ENCODE results near the gene WNK1.

WNK1 gene

GRCh38 chr12:818733-819132, 66.4 kb downstream of the WNK1 start:
- Histone ChIP-seq H3K79me2 (ENCODE audit: control insufficient read depth, insufficient read depth, low read length, unreplicated experiment) (peaks cover 80% of the 10 kb centered on the region), H3K36me3 (ENCODE audit: insufficient read depth, low read length) (no peaks in the 10 kb centered on the region; the same call in none of the 2 replicates)

GRCh38 chr12:820336-820735, 68.0 kb downstream of the WNK1 start:
- H3K4me3 ChIP-seq (ENCODE audit: low read depth, low read length) = no peak overlapping the region
- H3K36me3 ChIP-seq (ENCODE audit: insufficient read depth, low read length) = no peaks in the 10 kb centered on the region; the same call in none of the 2 replicates
- peaks cover 82% of the 10 kb centered on the region for H3K79me2 ChIP-seq (ENCODE audit: control insufficient read depth, insufficient read depth, low read length, unreplicated experiment)
- H3K4me1 ChIP-seq (ENCODE audit: control insufficient read depth, insufficient read depth, low read length, unreplicated experiment) = peaks cover 15% of the 10 kb centered on the region
- no peak overlapping the region for H2AFZ ChIP-seq (ENCODE audit: low read length, unreplicated experiment)
- H3K27ac ChIP-seq (ENCODE audit: low read depth, low read length) = no peak overlapping the region
- no peaks in the 10 kb centered on the region for H3K27me3 ChIP-seq (ENCODE audit: insufficient read depth, low read length)

More at GRCh38 chr12:818733-819132, 66.4 kb downstream of the WNK1 start:
- H3K4me1 ChIP-seq (ENCODE audit: control insufficient read depth, insufficient read depth, low read length, unreplicated experiment) = peaks cover 15% of the 10 kb centered on the region
- H2AFZ ChIP-seq (ENCODE audit: low read length, unreplicated experiment) = no peak overlapping the region
- H3K27me3 ChIP-seq (ENCODE audit: insufficient read depth, low read length) = no peaks in the 10 kb centered on the region
- 0 out of 2 replicates have a peak overlapping the region, but pooled peaks have one; percentile 3 for H3K27ac ChIP-seq (ENCODE audit: low read depth, low read length)
- no peak overlapping the region for H3K4me3 ChIP-seq (ENCODE audit: low read depth, low read length)

GRCh38 chr12:823028-823698, 70.8 kb downstream of the WNK1 start:
- H3K79me2 ChIP-seq (ENCODE audit: control insufficient read depth, insufficient read depth, low read length, unreplicated experiment) = peaks cover 84% of the 10 kb centered on the region
- H3K4me3 ChIP-seq (ENCODE audit: low read depth, low read length) = no peak overlapping the region

GRCh38 chr12:826331-826730, 74.0 kb downstream of the WNK1 start:
- no peak overlapping the region for H3K4me3 ChIP-seq (ENCODE audit: low read depth, low read length)
- H2AFZ ChIP-seq (ENCODE audit: low read length, unreplicated experiment) = no peak overlapping the region
- H3K27ac ChIP-seq (ENCODE audit: low read depth, low read length) = no peak overlapping the region
- H3K79me2 ChIP-seq (ENCODE audit: control insufficient read depth, insufficient read depth, low read length, unreplicated experiment) = peaks cover 62% of the 10 kb centered on the region
- peaks cover 21% of the 10 kb centered on the region for H3K36me3 ChIP-seq (ENCODE audit: insufficient read depth, low read length)
- no peaks in the 10 kb centered on the region for H3K4me1 ChIP-seq (ENCODE audit: control insufficient read depth, insufficient read depth, low read length, unreplicated experiment)
- H3K27me3 ChIP-seq (ENCODE audit: insufficient read depth, low read length) = no peaks in the 10 kb centered on the region

More at GRCh38 chr12:823028-823698, 70.8 kb downstream of the WNK1 start:
- Histone ChIP-seq H3K4me1 (ENCODE audit: control insufficient read depth, insufficient read depth, low read length, unreplicated experiment) (peaks cover 12% of the 10 kb centered on the region), H3K36me3 (ENCODE audit: insufficient read depth, low read length) (peaks cover 7% of the 10 kb centered on the region), H3K27me3 (ENCODE audit: insufficient read depth, low read length) (no peaks in the 10 kb centered on the region), H3K27ac (ENCODE audit: low read depth, low read length) (no peak overlapping the region), H2AFZ (ENCODE audit: low read length, unreplicated experiment) (no peak overlapping the region)

- peaks cover 39% of the 10 kb centered on the region for H3K79me2 ChIP-seq (ENCODE audit: control insufficient read depth, insufficient read depth, low read length, unreplicated experiment)
Measured at GRCh38 chr12:828726-829395, 76.5 kb downstream of the WNK1 start.

GRCh38 chr12:830111-830867, 77.9 kb downstream of the WNK1 start:
- peaks cover 36% of the 10 kb centered on the region for H3K79me2 ChIP-seq (ENCODE audit: control insufficient read depth, insufficient read depth, low read length, unreplicated experiment)
- no peak overlapping the region for H3K4me3 ChIP-seq (ENCODE audit: low read depth, low read length)
- peaks cover 21% of the 10 kb centered on the region for H3K36me3 ChIP-seq (ENCODE audit: insufficient read depth, low read length)
- H3K27me3 ChIP-seq (ENCODE audit: insufficient read depth, low read length) = no peaks in the 10 kb centered on the region
- H2AFZ ChIP-seq (ENCODE audit: low read length, unreplicated experiment) = no peak overlapping the region
- no peak overlapping the region for H3K27ac ChIP-seq (ENCODE audit: low read depth, low read length)
- no peaks in the 10 kb centered on the region for H3K4me1 ChIP-seq (ENCODE audit: control insufficient read depth, insufficient read depth, low read length, unreplicated experiment)

More at GRCh38 chr12:828726-829395, 76.5 kb downstream of the WNK1 start:
- Histone ChIP-seq H3K4me3 (ENCODE audit: low read depth, low read length) (no peak overlapping the region), H3K36me3 (ENCODE audit: insufficient read depth, low read length) (peaks cover 21% of the 10 kb centered on the region), H3K4me1 (ENCODE audit: control insufficient read depth, insufficient read depth, low read length, unreplicated experiment) (no peaks in the 10 kb centered on the region), H3K27ac (ENCODE audit: low read depth, low read length) (no peak overlapping the region), H2AFZ (ENCODE audit: low read length, unreplicated experiment) (no peak overlapping the region), H3K27me3 (ENCODE audit: insufficient read depth, low read length) (no peaks in the 10 kb centered on the region)

GRCh38 chr12:835754-836518, 83.6 kb downstream of the WNK1 start:
- no peak overlapping the region for H3K4me3 ChIP-seq (ENCODE audit: low read depth, low read length)
- H2AFZ ChIP-seq (ENCODE audit: low read length, unreplicated experiment) = no peak overlapping the region
- H3K36me3 ChIP-seq (ENCODE audit: insufficient read depth, low read length) = peaks cover under 1% of the 10 kb centered on the region
- H3K27ac ChIP-seq (ENCODE audit: low read depth, low read length) = no peak overlapping the region
- H3K79me2 ChIP-seq (ENCODE audit: control insufficient read depth, insufficient read depth, low read length, unreplicated experiment) = peaks cover 17% of the 10 kb centered on the region
- H3K27me3 ChIP-seq (ENCODE audit: insufficient read depth, low read length) = no peaks in the 10 kb centered on the region
- H3K4me1 ChIP-seq (ENCODE audit: control insufficient read depth, insufficient read depth, low read length, unreplicated experiment) = peaks cover 5% of the 10 kb centered on the region

GRCh38 chr12:836952-837351, 84.6 kb downstream of the WNK1 start:
- Histone ChIP-seq H3K36me3 (ENCODE audit: insufficient read depth, low read length) (no peaks in the 10 kb centered on the region; the same call in 1 of the 2 replicates), H3K27me3 (ENCODE audit: insufficient read depth, low read length) (no peaks in the 10 kb centered on the region), H3K4me1 (ENCODE audit: control insufficient read depth, insufficient read depth, low read length, unreplicated experiment) (peaks cover 5% of the 10 kb centered on the region), H3K79me2 (ENCODE audit: control insufficient read depth, insufficient read depth, low read length, unreplicated experiment) (peaks cover 17% of the 10 kb centered on the region), H3K27ac (ENCODE audit: low read depth, low read length) (no peak overlapping the region), H2AFZ (ENCODE audit: low read length, unreplicated experiment) (no peak overlapping the region), H3K4me3 (ENCODE audit: low read depth, low read length) (no peak overlapping the region)

- H3K27ac ChIP-seq (ENCODE audit: low read depth, low read length) = no peak overlapping the region
- H3K36me3 ChIP-seq (ENCODE audit: insufficient read depth, low read length) = no peaks in the 10 kb centered on the region; the same call in 1 of the 2 replicates
- H3K79me2 ChIP-seq (ENCODE audit: control insufficient read depth, insufficient read depth, low read length, unreplicated experiment) = peaks cover 17% of the 10 kb centered on the region
- no peak overlapping the region for H3K4me3 ChIP-seq (ENCODE audit: low read depth, low read length)
- no peaks in the 10 kb centered on the region for H3K27me3 ChIP-seq (ENCODE audit: insufficient read depth, low read length)
- H2AFZ ChIP-seq (ENCODE audit: low read length, unreplicated experiment) = no peak overlapping the region
- H3K4me1 ChIP-seq (ENCODE audit: control insufficient read depth, insufficient read depth, low read length, unreplicated experiment) = peaks cover 5% of the 10 kb centered on the region
Measured at GRCh38 chr12:837548-837947, 85.2 kb downstream of the WNK1 start.

- Histone ChIP-seq H2AFZ (ENCODE audit: low read length, unreplicated experiment) (no peak overlapping the region), H3K36me3 (ENCODE audit: insufficient read depth, low read length) (0 out of 2 replicates have a peak, but pooled peaks cover 3% of the 10 kb centered on the region), H3K4me1 (ENCODE audit: control insufficient read depth, insufficient read depth, low read length, unreplicated experiment) (peaks cover 20% of the 10 kb centered on the region), H3K79me2 (ENCODE audit: control insufficient read depth, insufficient read depth, low read length, unreplicated experiment) (peaks cover 12% of the 10 kb centered on the region), H3K4me3 (ENCODE audit: low read depth, low read length) (no peak overlapping the region), H3K27ac (ENCODE audit: low read depth, low read length) (no peak overlapping the region), H3K27me3 (ENCODE audit: insufficient read depth, low read length) (no peaks in the 10 kb centered on the region)
Measured at GRCh38 chr12:843609-844008, 91.2 kb downstream of the WNK1 start.

Data from ACC112 (cell line).